ENCODE data around the gene JARID2.

DNA sequence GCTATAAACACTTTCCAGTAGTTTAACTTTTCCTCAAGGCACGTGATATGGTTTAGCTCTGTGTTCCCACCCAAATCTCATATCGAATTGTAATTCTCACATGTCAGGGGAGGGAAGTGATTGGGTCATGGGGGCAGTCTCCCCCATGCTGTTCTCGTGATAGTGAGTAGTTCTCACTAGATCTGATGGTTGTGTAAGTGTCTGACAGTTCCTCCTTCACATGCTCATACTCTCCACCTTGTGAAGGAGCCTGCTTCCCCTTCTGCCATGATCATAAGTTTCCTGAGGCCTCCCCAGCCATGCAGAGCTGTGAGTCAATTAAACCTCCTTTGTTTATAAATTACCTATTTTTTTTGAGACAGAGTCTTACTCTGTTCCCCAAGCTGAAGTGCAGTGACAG lies 289.1 kb downstream of the JARID2 start:
- TF ChIP-seq, protein P1, sequence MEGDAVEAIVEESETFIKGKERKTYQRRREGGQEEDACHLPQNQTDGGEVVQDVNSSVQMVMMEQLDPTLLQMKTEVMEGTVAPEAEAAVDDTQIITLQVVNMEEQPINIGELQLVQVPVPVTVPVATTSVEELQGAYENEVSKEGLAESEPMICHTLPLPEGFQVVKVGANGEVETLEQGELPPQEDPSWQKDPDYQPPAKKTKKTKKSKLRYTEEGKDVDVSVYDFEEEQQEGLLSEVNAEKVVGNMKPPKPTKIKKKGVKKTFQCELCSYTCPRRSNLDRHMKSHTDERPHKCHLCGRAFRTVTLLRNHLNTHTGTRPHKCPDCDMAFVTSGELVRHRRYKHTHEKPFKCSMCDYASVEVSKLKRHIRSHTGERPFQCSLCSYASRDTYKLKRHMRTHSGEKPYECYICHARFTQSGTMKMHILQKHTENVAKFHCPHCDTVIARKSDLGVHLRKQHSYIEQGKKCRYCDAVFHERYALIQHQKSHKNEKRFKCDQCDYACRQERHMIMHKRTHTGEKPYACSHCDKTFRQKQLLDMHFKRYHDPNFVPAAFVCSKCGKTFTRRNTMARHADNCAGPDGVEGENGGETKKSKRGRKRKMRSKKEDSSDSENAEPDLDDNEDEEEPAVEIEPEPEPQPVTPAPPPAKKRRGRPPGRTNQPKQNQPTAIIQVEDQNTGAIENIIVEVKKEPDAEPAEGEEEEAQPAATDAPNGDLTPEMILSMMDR (IDR thresholded peaks at IDR 0.05; ENCODE audit: low read length): no peak
- no peak for TF ChIP-seq EZH2phosphoT487 (IDR thresholded peaks at IDR 0.05; ENCODE audit: low read length)
